HCT116 (cell line): ENCODE measurements around the gene OR7A5. TPM values are rescaled to one million over a fixed set of nuclear protein-coding genes. Genes with fewer than 3 reads are reported as not detected.

ENCODE experiments used
- ATAC-seq: fragments of 200-7000 bp; cut with Tn5 transposase; 2 replicates; pipeline ENCODE4 v1.9.1; 2020; ENCODE audit warnings: mild to moderate bottlenecking, moderate library complexity
- BruUV-seq: library from RNA; stranded (reverse); fragments of 400-500 nt; replicated peaks from 2 replicates; lab custom pipeline; 2021; lab: Mats Ljungman, UMichigan
- CTCF ChIA-PET: fragments of 300-600 bp; sonication (Branson Sonifier 250); formaldehyde crosslinking; loops from one replicate; lab custom pipeline; 2021; ENCODE audit warnings: antibody characterized with exemption; lab: Charles Lee
- POLR2A ChIA-PET: fragments of 300-600, 350-600 bp; sonication (Branson Sonifier 250); formaldehyde crosslinking; loops from one replicate; lab custom pipeline; 2021; ENCODE audit warnings: antibody characterized with exemption; lab: Charles Lee
- RAD21 ChIA-PET, 2 experiments: fragments of 300-600 bp; sonication (Branson Sonifier 250); formaldehyde crosslinking; loops; one replicate each; lab custom pipeline; 2023; ENCODE audit warnings: low total read pairs in 2 of 2; ENCODE audit not compliant: uncharacterized antibody in 2 of 2, unreplicated experiment in 2 of 2, low non-redundant PET in 1 of 2; lab: Charles Lee
- DNase-seq: peaks from one replicate; pipeline ENCODE4 v3.0.0-alpha.2; 2010; ENCODE audit warnings: low read depth, low spot score
- H2AFZ ChIP-seq: fragments of 200-600 bp; shearing (Covaris generic), sonication (generic); 2 replicates; pipeline ENCODE4 v1.6.1; 2017; ENCODE audit warnings: low read depth, mixed run types, mixed read lengths, antibody characterized with exemption, low read length; ENCODE audit not compliant: poor library complexity, severe bottlenecking
- H3K27ac ChIP-seq: 2 replicates; pipeline ENCODE4 v1.5.1; 2012; ENCODE audit warnings: low read depth, low read length
- H3K27me3 ChIP-seq: fragments of 200-600 bp; sonication (generic); 2 replicates; pipeline ENCODE4 v1.6.1; 2016; ENCODE audit warnings: mixed run types, low read length, mixed read lengths; ENCODE audit not compliant: insufficient read depth
- H3K36me3 ChIP-seq, 2 experiments: fragments of 200-500 bp in 1 of 2; fragments of 200-600 bp in 1 of 2; sonication (Bioruptor generic) in 1 of 2; sonication (generic) in 1 of 2; 2 replicates each; pipeline versions ENCODE4 v1.5.1 to v1.6.1; 2014 to 2016; ENCODE audit warnings: low read length in 2 of 2, inconsistent platforms in 1 of 2, mixed read lengths in 1 of 2, mixed run types in 1 of 2; ENCODE audit not compliant: insufficient read depth in 2 of 2, control insufficient read depth in 1 of 2
- H3K4me1 ChIP-seq, 2 experiments: fragments of 200-600 bp in 1 of 2; sonication (generic) in 1 of 2; 2 replicates each; pipeline versions ENCODE4 v1.5.1 to v1.6.1; 2012 to 2017; ENCODE audit warnings: low read length in 2 of 2, inconsistent platforms in 1 of 2, mild to moderate bottlenecking in 1 of 2, mixed read lengths in 1 of 2, mixed run types in 1 of 2, moderate library complexity in 1 of 2; ENCODE audit not compliant: insufficient read depth in 2 of 2, control insufficient read depth in 1 of 2
- H3K4me2 ChIP-seq: fragments of 200-600 bp; sonication (generic); 2 replicates; pipeline ENCODE4 v1.6.1; 2017; ENCODE audit warnings: mixed run types, low read length, mixed read lengths
- H3K4me3 ChIP-seq, 2 experiments: fragments of 200-600 bp in 1 of 2; sonication (generic) in 1 of 2; replicated peaks in 1 of 2; 2 replicates each; pipeline ENCODE4 v1.5.1; 2011 to 2016; ENCODE audit warnings: low read length in 2 of 2, control low read depth in 1 of 2, low read depth in 1 of 2, mild to moderate bottlenecking in 1 of 2, mixed read lengths in 1 of 2, mixed run types in 1 of 2
- H3K79me2 ChIP-seq: fragments of 200-600 bp; sonication (generic); 2 replicates; pipeline ENCODE4 v1.6.1; 2017; ENCODE audit warnings: mild to moderate bottlenecking, mixed run types, low read length, moderate library complexity, mixed read lengths; ENCODE audit not compliant: insufficient read depth
- H3K9ac ChIP-seq: fragments of 200-600 bp; sonication (generic); 2 replicates; pipeline ENCODE4 v1.6.1; 2016; ENCODE audit warnings: low read length, mixed read lengths
- H3K9me2 ChIP-seq: fragments of 200-600 bp; sonication (generic), shearing (Covaris generic); 2 replicates; pipeline ENCODE4 v1.6.1; 2017; ENCODE audit warnings: mixed run types, mild to moderate bottlenecking, moderate library complexity; ENCODE audit not compliant: insufficient read depth
- H3K9me3 ChIP-seq, 2 experiments: fragments of 200-500 bp in 1 of 2; fragments of 200-600 bp in 1 of 2; sonication (Bioruptor generic) in 1 of 2; sonication (generic) in 1 of 2; 2 replicates each; pipeline ENCODE4 v1.6.1; 2014 to 2017; ENCODE audit warnings: low read length in 2 of 2, mixed read lengths in 2 of 2, inconsistent platforms in 1 of 2, low read depth in 1 of 2, mild to moderate bottlenecking in 1 of 2, mixed run types in 1 of 2, moderate library complexity in 1 of 2; ENCODE audit not compliant: control insufficient read depth in 1 of 2, insufficient read depth in 1 of 2
- H4K20me1 ChIP-seq: fragments of 200-600 bp; sonication (generic), shearing (Covaris generic); 2 replicates; pipeline ENCODE4 v1.6.1; 2017; ENCODE audit warnings: mixed run types, mild to moderate bottlenecking, moderate library complexity; ENCODE audit not compliant: insufficient read depth
- EGR1 ChIP-seq: IDR thresholded peaks from 2 replicates; pipeline ENCODE4 v1.6.1; 2012; ENCODE audit warnings: low read depth
- ELF1 ChIP-seq: IDR thresholded peaks from 2 replicates; pipeline ENCODE4 v1.6.1; 2012; ENCODE audit warnings: low read depth, borderline replicate concordance
- EZH2 ChIP-seq: fragments of 200-600 bp; sonication (generic); IDR thresholded peaks from 2 replicates; pipeline ENCODE4 v1.6.1; 2017; ENCODE audit warnings: antibody characterized with exemption, mixed run types
- FOSL1 ChIP-seq: IDR thresholded peaks from 2 replicates; pipeline ENCODE4 v1.6.1; 2012; ENCODE audit warnings: low read depth
- POLR2AphosphoS5 ChIP-seq: IDR thresholded peaks from 2 replicates; pipeline ENCODE4 v1.6.1; 2011; ENCODE audit warnings: mild to moderate bottlenecking, low read depth, low read length, moderate library complexity
- REST ChIP-seq: IDR thresholded peaks from 2 replicates; pipeline ENCODE4 v1.6.1; 2012; ENCODE audit warnings: low read depth
- TCF7L2 ChIP-seq: IDR thresholded peaks from 2 replicates; pipeline ENCODE4 v1.7.0; 2011; ENCODE audit warnings: borderline replicate concordance, inconsistent platforms; ENCODE audit not compliant: insufficient read depth, insufficient read length; ENCODE audit errors: extremely low read depth
- intact Hi-C: fragments of 100-400 bp; cut with micrococcal nuclease; formaldehyde crosslinking; loops from 2 replicates; pipeline ENCODE4 v1.10.0; 2022
- total RNA-seq: library from RNA; stranded (reverse); gene quantifications from one replicate; pipeline ENCODE4 v1.2.1, GENCODE V29; 2021; ENCODE audit not compliant: unreplicated experiment
- TF ChIP-seq, protein P1 (sequence below): IDR thresholded peaks from 2 replicates; pipeline ENCODE4 v1.6.1; 2011; ENCODE audit warnings: mild to moderate bottlenecking, low read length, moderate library complexity; ENCODE audit not compliant: insufficient replicate concordance; ENCODE audit errors: extremely low read depth
- TF ChIP-seq, protein P2 (sequence below): IDR thresholded peaks from 2 replicates; pipeline ENCODE4 v1.6.1; 2012

Gene OR7A5
- total RNA-seq, 1 experiment from 2014 or later = not detected

DNA sequence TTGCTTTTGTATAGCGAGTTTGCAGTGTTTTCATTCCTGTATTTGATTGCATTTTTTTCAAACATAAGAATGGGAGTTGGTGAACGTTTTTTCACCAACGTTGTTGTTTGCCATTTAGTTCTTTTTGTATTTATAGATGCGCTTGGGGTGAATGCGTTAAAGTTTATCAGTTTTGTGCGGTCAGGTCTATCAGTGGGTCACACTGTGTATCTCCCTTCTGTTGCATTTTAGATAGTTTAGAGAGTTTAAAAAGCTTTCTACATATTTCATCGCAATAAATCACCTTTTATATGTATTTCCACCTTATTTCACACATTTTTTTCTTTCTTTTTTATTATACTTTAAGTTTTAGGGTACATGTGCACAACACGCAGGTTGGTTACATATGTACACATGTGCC, 16.4 kb downstream of the OR7A5 start:
- Histone ChIP-seq H3K9me3 (no peaks in the 10 kb centered on the region), H3K27ac (no peak overlapping the region), H2AFZ (no peak overlapping the region), H3K4me3 (no peak overlapping the region), H3K27me3 (peaks cover 29% of the 10 kb centered on the region; the same call in 1 of the 2 replicates), H3K79me2 (no peaks in the 10 kb centered on the region), H3K9me2 (no peaks in the 10 kb centered on the region), H3K36me3 (no peaks in the 10 kb centered on the region), H4K20me1 (no peaks in the 10 kb centered on the region), H3K4me1 (no peaks in the 10 kb centered on the region), H3K9ac (no peak overlapping the region), H3K4me2 (no peak overlapping the region)
- no peak for TF ChIP-seq EZH2
- TF ChIP-seq TCF7L2 = no peak
- TF ChIP-seq, protein P1, sequence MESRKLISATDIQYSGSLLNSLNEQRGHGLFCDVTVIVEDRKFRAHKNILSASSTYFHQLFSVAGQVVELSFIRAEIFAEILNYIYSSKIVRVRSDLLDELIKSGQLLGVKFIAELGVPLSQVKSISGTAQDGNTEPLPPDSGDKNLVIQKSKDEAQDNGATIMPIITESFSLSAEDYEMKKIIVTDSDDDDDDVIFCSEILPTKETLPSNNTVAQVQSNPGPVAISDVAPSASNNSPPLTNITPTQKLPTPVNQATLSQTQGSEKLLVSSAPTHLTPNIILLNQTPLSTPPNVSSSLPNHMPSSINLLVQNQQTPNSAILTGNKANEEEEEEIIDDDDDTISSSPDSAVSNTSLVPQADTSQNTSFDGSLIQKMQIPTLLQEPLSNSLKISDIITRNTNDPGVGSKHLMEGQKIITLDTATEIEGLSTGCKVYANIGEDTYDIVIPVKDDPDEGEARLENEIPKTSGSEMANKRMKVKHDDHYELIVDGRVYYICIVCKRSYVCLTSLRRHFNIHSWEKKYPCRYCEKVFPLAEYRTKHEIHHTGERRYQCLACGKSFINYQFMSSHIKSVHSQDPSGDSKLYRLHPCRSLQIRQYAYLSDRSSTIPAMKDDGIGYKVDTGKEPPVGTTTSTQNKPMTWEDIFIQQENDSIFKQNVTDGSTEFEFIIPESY = no peak
- no peak for TF ChIP-seq REST
- no peak for TF ChIP-seq POLR2AphosphoS5
- TF ChIP-seq EGR1 = no peak
- TF ChIP-seq FOSL1 = no peak
- TF ChIP-seq ELF1 = no peak
- TF ChIP-seq, protein P2, sequence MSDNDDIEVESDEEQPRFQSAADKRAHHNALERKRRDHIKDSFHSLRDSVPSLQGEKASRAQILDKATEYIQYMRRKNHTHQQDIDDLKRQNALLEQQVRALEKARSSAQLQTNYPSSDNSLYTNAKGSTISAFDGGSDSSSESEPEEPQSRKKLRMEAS = no peak
- RAD21 ChIA-PET = no interaction called here
- ATAC-seq = no peak
- intact Hi-C loops = no loop called here
- DNase-seq = no peak
- no TSS peak for BruUV-seq
- CTCF ChIA-PET = no interaction called here
- POLR2A ChIA-PET = no interaction called here
